K562 (cell line): ENCODE measurements around the gene HLA-F. TPM values are rescaled to one million over a fixed set of nuclear protein-coding genes. Genes with fewer than 3 reads are reported as not detected.

Source experiments
- ASH1L ChIP-seq: fragments of 450-650 bp; IDR thresholded peaks from 2 replicates; pipeline ENCODE4 v1.6.1; 2018; ENCODE audit warnings: borderline replicate concordance, mild to moderate bottlenecking, low read depth; ENCODE audit not compliant: partially characterized antibody
- E2F3 ChIP-seq: fragments of 250-450 bp; sonication (Bioruptor Pico); IDR thresholded peaks from 2 replicates; pipeline ENCODE4 v1.4.0; 2020; ENCODE audit warnings: mild to moderate bottlenecking
- ETS2 ChIP-seq: IDR thresholded peaks from 2 replicates; pipeline ENCODE4 v1.6.1; 2016; ENCODE audit warnings: borderline replicate concordance, missing genetic modification characterization, mild to moderate bottlenecking, moderate library complexity, missing compliant biosample characterization; ENCODE audit not compliant: poor library complexity, severe bottlenecking
- HDAC2 ChIP-seq: fragments of 450-650 bp; IDR thresholded peaks from 2 replicates; pipeline ENCODE4 v1.6.1; 2016; ENCODE audit warnings: mild to moderate bottlenecking
- KLF10 ChIP-seq: fragments of 250-450 bp; sonication (Bioruptor Pico); IDR thresholded peaks from 2 replicates; pipeline ENCODE4 v1.6.1; 2021; ENCODE audit warnings: matching md5 sums
- MAFG ChIP-seq: fragments of 450-650 bp; conservative IDR thresholded peaks from 2 replicates; pipeline ENCODE4 v1.6.1; 2016; ENCODE audit warnings: missing genetic modification characterization, missing compliant biosample characterization
- MYNN ChIP-seq, 2 experiments: sonication (generic); formaldehyde crosslinking in 1 of 2; IDR thresholded peaks; 2 replicates each; pipeline versions ENCODE4 v1.5.0 to v1.6.1; 2016 to 2020; ENCODE audit warnings: antibody characterized with exemption in 1 of 2, missing genetic modification reagents in 1 of 2
- PHF20 ChIP-seq: fragments of 450-650 bp; IDR thresholded peaks from 2 replicates; pipeline ENCODE4 v1.6.1; 2018; ENCODE audit not compliant: partially characterized antibody
- PTBP1 ChIP-seq: fragments of 200-400 bp; formaldehyde crosslinking; IDR thresholded peaks from 2 replicates; pipeline ENCODE4 v1.6.1; 2017; ENCODE audit warnings: low read depth, low read length
- RNF2 ChIP-seq: sonication (generic); IDR thresholded peaks from 2 replicates; pipeline ENCODE4 v1.6.1; 2016
- SIX5 ChIP-seq, 2 experiments: IDR thresholded peaks; 2 replicates each; pipeline ENCODE4 v1.6.1; 2011; ENCODE audit warnings: low read length in 2 of 2, borderline replicate concordance in 1 of 2, low read depth in 1 of 2, mild to moderate bottlenecking in 1 of 2, moderate library complexity in 1 of 2; ENCODE audit not compliant: insufficient read depth in 1 of 2
- SMARCB1 ChIP-seq: IDR thresholded peaks from 2 replicates; pipeline ENCODE4 v1.6.1; 2011; ENCODE audit warnings: improper control_type of control experiment, low read depth; ENCODE audit not compliant: insufficient read length
- SPI1 ChIP-seq: IDR thresholded peaks from 2 replicates; pipeline ENCODE4 v1.6.1; 2011; ENCODE audit warnings: low read depth, low read length, control low read depth, borderline replicate concordance
- SUPT5H ChIP-seq: fragments of 450-650 bp; IDR thresholded peaks from 2 replicates; pipeline ENCODE4 v1.6.1; 2016
- TEAD2 ChIP-seq: fragments of 450-650 bp; IDR thresholded peaks from 2 replicates; pipeline ENCODE4 v1.6.1; 2016; ENCODE audit warnings: missing genetic modification characterization, control low read depth, missing compliant biosample characterization
- THRAP3 ChIP-seq: fragments of 450-650 bp; IDR thresholded peaks from 2 replicates; pipeline ENCODE4 v1.6.1; 2016; ENCODE audit warnings: mild to moderate bottlenecking, inconsistent platforms, borderline replicate concordance
- XRCC4 ChIP-seq: IDR thresholded peaks from one replicate; pipeline ENCODE4 v1.6.1; 2011; ENCODE audit not compliant: insufficient read depth, insufficient read length; ENCODE audit errors: extremely low read depth
- ZNF124 ChIP-seq: sonication (generic); formaldehyde crosslinking; IDR thresholded peaks from 2 replicates; pipeline ENCODE4 v1.8.1; 2022; ENCODE audit warnings: missing genetic modification reagents
- ZNF764 ChIP-seq: fragments of 250-450 bp; sonication (Bioruptor Pico); IDR thresholded peaks from 2 replicates; pipeline ENCODE4 v1.4.0; 2020; ENCODE audit warnings: low read depth, mild to moderate bottlenecking, moderate library complexity
- ZNF77 ChIP-seq: fragments of 250-450 bp; sonication (Bioruptor Pico); IDR thresholded peaks from 2 replicates; pipeline ENCODE4 v1.5.0; 2020
- polyA plus RNA-seq, 8 experiments: library from polyadenylated mRNA; depleted of rRNA in 4 of 8; stranded (reverse) in 5 of 8; unstranded in 3 of 8; fragments of >200 nt; fragmentation: Nextera tagmentation in 2 of 8; fragmentation: Illumina TruSeq in 1 of 8; extraction: Ambion mirVana in 2 of 8; extraction: Trizol in 1 of 8; gene quantifications; 2 replicates each; pipeline versions ENCODE4 v1.2.1 to v1.2.3, GENCODE V29; 2011 to 2014; ENCODE audit warnings: inconsistent platforms in 1 of 8, missing spikeins in 1 of 8
- total RNA-seq, 7 experiments: library from RNA; depleted of rRNA in 6 of 7; stranded (reverse); fragments of >200 nt in 6 of 7; fragmentation: Illumina TruSeq in 2 of 7; extraction: Trizol in 2 of 7; gene quantifications; 2 replicates each; pipeline versions ENCODE4 v1.2.1 to v1.2.3, GENCODE V29; 2011 to 2021; ENCODE audit warnings: low replicate concordance in 1 of 7
- TF ChIP-seq, protein P1 (sequence below): sonication (generic); formaldehyde crosslinking; IDR thresholded peaks from 2 replicates; pipeline ENCODE4 v1.8.1; 2022; ENCODE audit warnings: missing genetic modification reagents
- TF ChIP-seq, protein P2 (sequence below): fragments of 250-450 bp; sonication (Bioruptor Pico); IDR thresholded peaks from 2 replicates; pipeline ENCODE4 v1.4.0; 2020; ENCODE audit warnings: borderline replicate concordance
- TF ChIP-seq, protein P3 (sequence below): fragments of 250-450 bp; sonication (Bioruptor Pico); IDR thresholded peaks from 2 replicates; pipeline ENCODE4 v1.5.0; 2020; ENCODE audit warnings: mild to moderate bottlenecking

The HLA-F gene
- total and polyA plus RNA-seq, 9 of the 15 experiments (the other 6 are each of a cell fraction or from before 2014, with no cell fraction given): 0.40 to 0.76 (median 0.46) TPM; not detected in 6

DNA sequence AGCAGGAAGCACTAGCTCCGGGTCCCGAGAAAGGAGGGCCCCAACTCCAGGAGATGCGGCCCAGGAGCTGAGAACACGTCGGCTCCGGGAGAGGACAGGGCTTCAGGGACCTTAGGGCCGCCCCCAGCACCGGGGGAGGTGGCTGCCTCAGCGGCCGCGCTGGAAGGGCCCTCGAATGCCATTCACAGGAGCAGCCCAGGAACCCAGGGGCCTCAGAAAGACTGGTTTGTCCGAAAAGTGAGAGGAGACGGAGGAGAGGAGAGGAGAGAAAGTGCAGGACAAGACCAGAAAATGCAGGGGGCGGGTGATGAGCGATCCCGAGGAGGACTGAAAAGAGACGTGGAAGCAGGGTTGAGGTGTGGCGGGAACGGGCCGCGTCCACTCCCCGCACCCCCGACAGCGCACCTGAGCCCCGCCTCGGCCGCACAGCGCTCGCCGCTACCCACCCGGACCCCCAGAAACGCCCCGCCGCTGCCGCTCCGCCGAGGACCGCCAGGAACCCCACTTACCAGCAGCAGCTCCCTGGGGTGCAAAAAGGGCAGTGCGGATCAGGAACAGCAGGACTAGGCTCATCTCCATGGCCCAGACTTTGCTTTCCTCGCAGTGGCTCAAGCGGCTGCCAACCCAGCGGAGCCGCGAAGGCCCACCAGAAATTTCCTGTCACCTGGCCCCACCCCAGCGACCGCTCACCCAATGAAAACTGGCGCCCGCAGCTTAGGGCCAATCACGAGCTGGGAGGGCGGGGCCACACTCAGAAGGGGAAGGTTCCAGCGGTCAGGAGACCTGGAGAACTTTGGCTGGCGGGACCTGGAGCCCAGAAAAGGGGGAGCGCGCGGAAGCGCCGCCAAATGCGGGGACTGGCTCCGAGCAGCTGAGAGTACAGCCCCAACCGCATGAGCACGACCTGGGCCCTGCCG lies 25.4 kb downstream of the HLA-F start (continued):
- TF ChIP-seq ASH1L: peak; percentile 68
- TF ChIP-seq, protein P1, sequence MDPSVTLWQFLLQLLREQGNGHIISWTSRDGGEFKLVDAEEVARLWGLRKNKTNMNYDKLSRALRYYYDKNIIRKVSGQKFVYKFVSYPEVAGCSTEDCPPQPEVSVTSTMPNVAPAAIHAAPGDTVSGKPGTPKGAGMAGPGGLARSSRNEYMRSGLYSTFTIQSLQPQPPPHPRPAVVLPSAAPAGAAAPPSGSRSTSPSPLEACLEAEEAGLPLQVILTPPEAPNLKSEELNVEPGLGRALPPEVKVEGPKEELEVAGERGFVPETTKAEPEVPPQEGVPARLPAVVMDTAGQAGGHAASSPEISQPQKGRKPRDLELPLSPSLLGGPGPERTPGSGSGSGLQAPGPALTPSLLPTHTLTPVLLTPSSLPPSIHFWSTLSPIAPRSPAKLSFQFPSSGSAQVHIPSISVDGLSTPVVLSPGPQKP (CRISPR knock-in tag): no peak
- TF ChIP-seq PHF20: no peak
- TF ChIP-seq ZNF124 (CRISPR knock-in tag): no peak
- TF ChIP-seq, protein P2, sequence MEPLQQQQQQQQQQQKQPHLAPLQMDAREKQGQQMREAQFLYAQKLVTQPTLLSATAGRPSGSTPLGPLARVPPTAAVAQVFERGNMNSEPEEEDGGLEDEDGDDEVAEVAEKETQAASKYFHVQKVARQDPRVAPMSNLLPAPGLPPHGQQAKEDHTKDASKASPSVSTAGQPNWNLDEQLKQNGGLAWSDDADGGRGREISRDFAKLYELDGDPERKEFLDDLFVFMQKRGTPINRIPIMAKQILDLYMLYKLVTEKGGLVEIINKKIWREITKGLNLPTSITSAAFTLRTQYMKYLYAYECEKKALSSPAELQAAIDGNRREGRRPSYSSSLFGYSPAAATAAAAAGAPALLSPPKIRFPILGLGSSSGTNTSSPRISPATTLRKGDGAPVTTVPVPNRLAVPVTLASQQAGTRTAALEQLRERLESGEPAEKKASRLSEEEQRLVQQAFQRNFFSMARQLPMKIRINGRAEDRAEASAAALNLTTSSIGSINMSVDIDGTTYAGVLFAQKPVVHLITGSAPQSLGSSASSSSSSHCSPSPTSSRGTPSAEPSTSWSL (CRISPR knock-in tag): 0 out of 2 replicates have a peak, but pooled peaks have one; percentile 35
- TF ChIP-seq SPI1: no peak
- no peak for TF ChIP-seq THRAP3
- TF ChIP-seq KLF10 (CRISPR knock-in tag): no peak
- no peak for TF ChIP-seq RNF2
- no peak for TF ChIP-seq HDAC2
- TF ChIP-seq, protein P3, sequence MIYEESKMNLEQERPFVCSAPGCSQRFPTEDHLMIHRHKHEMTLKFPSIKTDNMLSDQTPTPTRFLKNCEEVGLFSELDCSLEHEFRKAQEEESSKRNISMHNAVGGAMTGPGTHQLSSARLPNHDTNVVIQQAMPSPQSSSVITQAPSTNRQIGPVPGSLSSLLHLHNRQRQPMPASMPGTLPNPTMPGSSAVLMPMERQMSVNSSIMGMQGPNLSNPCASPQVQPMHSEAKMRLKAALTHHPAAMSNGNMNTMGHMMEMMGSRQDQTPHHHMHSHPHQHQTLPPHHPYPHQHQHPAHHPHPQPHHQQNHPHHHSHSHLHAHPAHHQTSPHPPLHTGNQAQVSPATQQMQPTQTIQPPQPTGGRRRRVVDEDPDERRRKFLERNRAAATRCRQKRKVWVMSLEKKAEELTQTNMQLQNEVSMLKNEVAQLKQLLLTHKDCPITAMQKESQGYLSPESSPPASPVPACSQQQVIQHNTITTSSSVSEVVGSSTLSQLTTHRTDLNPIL (CRISPR knock-in tag): no peak
- no peak for TF ChIP-seq XRCC4
- no peak for TF ChIP-seq MYNN (IDR thresholded peaks at IDR 0.05)
- TF ChIP-seq MYNN (CRISPR knock-in tag; IDR thresholded peaks at IDR 0.05): no peak
- TF ChIP-seq TEAD2 (tag): no peak
- TF ChIP-seq MAFG: no peak
- no peak for TF ChIP-seq ZNF77
- TF ChIP-seq SIX5 (IDR thresholded peaks at IDR 0.05; ENCODE audit: borderline replicate concordance in 1 of 2, insufficient read depth in 1 of 2, low read depth in 1 of 2, low read length in 2 of 2): no peak
- TF ChIP-seq PTBP1: no peak
- TF ChIP-seq ETS2 (tag): no peak
- no peak for TF ChIP-seq ZNF764 (CRISPR knock-in tag)
- peak; percentile 68 for TF ChIP-seq SUPT5H
- no peak for TF ChIP-seq E2F3 (CRISPR knock-in tag)
- TF ChIP-seq SMARCB1: no peak
